IMR-90 (cell line): ENCODE measurements around the gene PRKAR1B. TPM values are rescaled to one million over a fixed set of nuclear protein-coding genes. Genes with fewer than 3 reads are reported as not detected.

Experiments
- ATAC-seq: fragments of 200-7000 bp; cut with Tn5 transposase; 2 replicates; pipeline ENCODE4 v1.9.1; 2020; ENCODE audit warnings: low read depth, mild to moderate bottlenecking, moderate library complexity
- BruUV-seq: library from RNA; stranded (reverse); fragments of 400-500 nt; replicated peaks from 2 replicates; lab custom pipeline; 2021; lab: Mats Ljungman, UMichigan
- CTCF ChIA-PET: fragments of 300-600 bp; formaldehyde crosslinking; extraction: SDS; loops from one replicate; lab custom pipeline; 2021; ENCODE audit warnings: antibody characterized with exemption; lab: Yijun Ruan, JAX
- POLR2A ChIA-PET: fragments of 300-600 bp; sonication (Branson Sonifier 250); formaldehyde crosslinking; loops from one replicate; lab custom pipeline; 2022; ENCODE audit warnings: antibody characterized with exemption; ENCODE audit not compliant: unreplicated experiment; lab: Charles Lee
- DNase-seq: peaks from one replicate; pipeline ENCODE4 v3.0.0; 2013
- H2AFZ ChIP-seq: replicated peaks from 2 replicates; pipeline ENCODE3; 2013; ENCODE audit warnings: low read length, mild to moderate bottlenecking; ENCODE audit not compliant: poor library complexity
- H2AK5ac ChIP-seq: 2 replicates; pipeline ENCODE4 v1.6.1; 2013; ENCODE audit warnings: low read depth, low read length, inconsistent platforms
- H2AK9ac ChIP-seq: replicated peaks from 2 replicates; pipeline ENCODE3; 2013; ENCODE audit warnings: mild to moderate bottlenecking, low read depth, low read length, moderate library complexity; ENCODE audit not compliant: poor library complexity
- H2BK120ac ChIP-seq: 2 replicates; pipeline ENCODE4 v1.6.1; 2013; ENCODE audit warnings: low read depth, low read length, inconsistent platforms
- H2BK15ac ChIP-seq: 3 replicates; pipeline ENCODE4 v1.6.1; 2013; ENCODE audit warnings: low read depth, low read length, inconsistent platforms
- H2BK20ac ChIP-seq: 2 replicates; pipeline ENCODE4 v1.6.1; 2013; ENCODE audit warnings: low read depth, mild to moderate bottlenecking, inconsistent platforms, low read length, moderate library complexity
- H2BK5ac ChIP-seq: 2 replicates; pipeline ENCODE4 v1.6.1; 2013; ENCODE audit warnings: mild to moderate bottlenecking, low read depth, low read length, inconsistent platforms; ENCODE audit not compliant: poor library complexity, severe bottlenecking
- H3K14ac ChIP-seq: replicated peaks from 2 replicates; pipeline ENCODE4 v1.6.1; 2013; ENCODE audit warnings: low read depth, low read length, inconsistent platforms
- H3K18ac ChIP-seq: 2 replicates; pipeline ENCODE4 v1.6.1; 2013; ENCODE audit warnings: low read depth, low read length, control low read depth
- H3K23ac ChIP-seq: 2 replicates; pipeline ENCODE4 v1.6.1; 2013; ENCODE audit warnings: low read depth, low read length, inconsistent platforms
- H3K27ac ChIP-seq: 2 replicates; pipeline ENCODE4 v1.5.1; 2013; ENCODE audit warnings: mild to moderate bottlenecking, control low read depth, low read length; ENCODE audit not compliant: insufficient read depth
- H3K27me3 ChIP-seq: 2 replicates; pipeline ENCODE4 v1.6.1; 2013; ENCODE audit warnings: low read length; ENCODE audit not compliant: control insufficient read depth, insufficient read depth
- H3K36me3 ChIP-seq: 2 replicates; pipeline ENCODE4 v1.6.1; 2013; ENCODE audit warnings: low read length, mixed read lengths; ENCODE audit not compliant: control insufficient read depth, insufficient read depth
- H3K4ac ChIP-seq: 2 replicates; pipeline ENCODE4 v1.6.1; 2013; ENCODE audit warnings: low read depth, low read length, inconsistent platforms
- H3K4me1 ChIP-seq: 2 replicates; pipeline ENCODE4 v1.6.1; 2013; ENCODE audit warnings: low read length, mixed read lengths; ENCODE audit not compliant: control insufficient read depth, insufficient read depth
- H3K4me2 ChIP-seq: 2 replicates; pipeline ENCODE4 v1.6.1; 2013; ENCODE audit warnings: low read depth, mild to moderate bottlenecking, control low read depth, low read length, moderate library complexity
- H3K4me3 ChIP-seq: 2 replicates; pipeline ENCODE4 v1.5.1; 2013; ENCODE audit warnings: low read depth, mild to moderate bottlenecking, control low read depth, low read length, moderate library complexity; ENCODE audit not compliant: insufficient read depth
- H3K56ac ChIP-seq: 2 replicates; pipeline ENCODE4 v1.6.1; 2013; ENCODE audit warnings: low read length, inconsistent platforms; ENCODE audit not compliant: insufficient read depth; ENCODE audit errors: extremely low read depth
- H3K79me1 ChIP-seq, 2 experiments: 2 replicates each; pipeline ENCODE4 v1.6.1; 2013; ENCODE audit warnings: low read length in 2 of 2, inconsistent platforms in 1 of 2, low read depth in 1 of 2
- H3K9ac ChIP-seq: 2 replicates; pipeline ENCODE4 v1.6.1; 2013; ENCODE audit warnings: low read depth, low read length, control low read depth
- H3K9me1 ChIP-seq: 2 replicates; pipeline ENCODE4 v1.6.1; 2013; ENCODE audit warnings: low read length, inconsistent platforms; ENCODE audit not compliant: insufficient read depth
- H3K9me3 ChIP-seq: 2 replicates; pipeline ENCODE4 v1.6.1; 2013; ENCODE audit warnings: low read length; ENCODE audit not compliant: control insufficient read depth, insufficient read depth
- H4K20me1 ChIP-seq: 2 replicates; pipeline ENCODE4 v1.6.1; 2013; ENCODE audit warnings: low read length, inconsistent platforms; ENCODE audit not compliant: insufficient read depth
- H4K5ac ChIP-seq: 2 replicates; pipeline ENCODE4 v1.6.1; 2013; ENCODE audit warnings: mild to moderate bottlenecking, low read depth, low read length, control low read depth
- H4K8ac ChIP-seq, 2 experiments: 2 replicates each; pipeline ENCODE4 v1.6.1; 2013; ENCODE audit warnings: low read depth in 2 of 2, low read length in 2 of 2, control low read depth in 1 of 2, inconsistent platforms in 1 of 2
- H4K91ac ChIP-seq: 2 replicates; pipeline ENCODE4 v1.6.1; 2013; ENCODE audit warnings: low read depth, low read length, inconsistent platforms; ENCODE audit not compliant: insufficient read depth
- MAZ ChIP-seq: IDR thresholded peaks from 2 replicates; pipeline ENCODE4 v1.6.1; 2012; ENCODE audit warnings: low read depth, mild to moderate bottlenecking, low read length, improper control_type of control experiment, moderate library complexity, borderline replicate concordance
- MXI1 ChIP-seq: IDR thresholded peaks from 2 replicates; pipeline ENCODE4 v1.6.1; 2012; ENCODE audit warnings: low read depth, mild to moderate bottlenecking, low read length, moderate library complexity, borderline replicate concordance
- POLR2A ChIP-seq: IDR thresholded peaks from 2 replicates; pipeline ENCODE4 v1.6.1; 2012; ENCODE audit warnings: mild to moderate bottlenecking, low read depth, low read length
- RFX5 ChIP-seq: IDR thresholded peaks from 2 replicates; pipeline ENCODE4 v1.8.0; 2012; ENCODE audit warnings: low read depth, mild to moderate bottlenecking, low read length, moderate library complexity
- USF2 ChIP-seq: fragments of 150-350 bp; IDR thresholded peaks from 2 replicates; pipeline ENCODE4 v1.6.1; 2017; ENCODE audit warnings: mild to moderate bottlenecking, antibody characterized with exemption, low read length, low read depth
- WGBS, 2 experiments: methylation state at CpG; one replicate each; pipeline versions ENCODE4 v1.1.5 to v1.1.7; 2013; ENCODE audit warnings: missing lambda C conversion rate in 2 of 2; ENCODE audit not compliant: insufficient read length in 1 of 2; ENCODE audit errors: extremely low coverage in 2 of 2; 5-methylcytosine and 5-hydroxymethylcytosine counted together
- dilution Hi-C: fragments of 300-500 bp; cut with HindIII; formaldehyde crosslinking; loops from one replicate; pipeline ENCODE4 v1.14.3; 2018; ENCODE audit warnings: low sequenced_read_pairs; ENCODE audit not compliant: unreplicated experiment
- in situ Hi-C: fragments of 300-500 bp; cut with MboI; formaldehyde crosslinking; loops from 3 replicates; pipeline ENCODE4 v1.14.3; 2019; ENCODE audit warnings: low sequenced_read_pairs, inconsistent platforms, mixed read lengths
- intact Hi-C: fragments of 100-400 bp; cut with micrococcal nuclease; formaldehyde crosslinking; loops from 2 replicates; pipeline ENCODE4 v1.10.0; 2022
- polyA plus RNA-seq, 3 experiments: library from polyadenylated mRNA; depleted of rRNA; stranded (reverse); fragments of >200 nt; gene quantifications; 2 replicates each; pipeline ENCODE4 v1.2.3, GENCODE V29; 2012; ENCODE audit warnings: low replicate concordance in 1 of 3
- total RNA-seq: library from RNA; depleted of rRNA; stranded (reverse); fragments of >200 nt; gene quantifications from 2 replicates; pipeline ENCODE4 v1.2.3, GENCODE V29; 2012
- TF ChIP-seq, protein P1 (sequence below): fragments of 150-350 bp; IDR thresholded peaks from 2 replicates; pipeline ENCODE4 v1.6.1; 2016; ENCODE audit warnings: low read depth, mild to moderate bottlenecking, low read length, moderate library complexity, borderline replicate concordance
- TF ChIP-seq, protein P2 (sequence below): conservative IDR thresholded peaks from 2 replicates; pipeline ENCODE4 v1.5.1; 2012; ENCODE audit warnings: mild to moderate bottlenecking, low read depth, low read length, improper control_type of control experiment

The PRKAR1B gene
- total and polyA plus RNA-seq, 2 of the 4 experiments (the other 2 are of a cell fraction), result 15.2 to 20.2 TPM

DNA sequence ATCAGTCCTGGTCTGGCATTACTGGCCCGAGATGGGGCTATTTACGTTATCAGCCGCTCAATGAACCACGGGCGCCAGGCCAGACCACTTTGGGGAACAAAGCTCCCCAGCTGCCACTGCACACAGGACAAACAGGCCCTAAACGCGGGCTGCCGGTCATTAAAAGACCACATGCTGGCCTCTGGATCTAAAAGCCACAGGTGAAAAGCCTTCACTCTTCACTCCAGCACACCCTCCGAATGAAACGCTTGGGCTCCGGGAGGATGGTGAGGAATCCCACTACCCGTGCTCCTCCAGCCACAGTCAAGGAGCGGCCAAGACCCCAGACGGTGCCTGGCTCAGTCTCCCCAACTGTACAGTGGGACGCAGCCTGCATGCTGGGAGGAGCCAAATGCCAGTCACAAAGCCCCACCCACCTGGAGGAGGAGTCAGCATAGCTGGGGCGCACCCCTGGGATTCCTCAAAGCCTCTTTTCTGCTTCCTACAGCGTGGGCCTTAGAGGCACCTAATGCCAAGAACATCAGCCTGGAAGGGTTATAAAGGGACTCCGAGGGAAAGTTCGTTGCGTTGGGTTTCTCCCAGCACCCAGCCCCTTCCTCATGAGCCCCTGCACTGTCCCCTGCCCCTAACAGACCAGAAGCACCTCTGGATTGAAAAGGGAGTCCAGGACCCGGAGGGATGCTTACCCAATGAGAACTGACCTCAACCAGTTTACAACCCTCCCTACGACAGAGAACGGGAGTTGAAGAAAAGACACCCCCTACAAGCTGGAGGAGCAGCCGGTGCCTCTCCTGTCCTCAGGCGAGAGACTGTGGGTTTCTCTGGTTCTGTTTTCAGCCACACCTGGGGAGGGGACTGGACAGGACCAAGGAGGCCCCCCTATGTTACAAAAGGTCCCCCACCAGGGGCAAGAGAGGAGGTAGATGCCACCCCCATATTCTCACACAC, 212.2 kb downstream of the PRKAR1B start (continued):
- TF ChIP-seq USF2, result no peak

DNA sequence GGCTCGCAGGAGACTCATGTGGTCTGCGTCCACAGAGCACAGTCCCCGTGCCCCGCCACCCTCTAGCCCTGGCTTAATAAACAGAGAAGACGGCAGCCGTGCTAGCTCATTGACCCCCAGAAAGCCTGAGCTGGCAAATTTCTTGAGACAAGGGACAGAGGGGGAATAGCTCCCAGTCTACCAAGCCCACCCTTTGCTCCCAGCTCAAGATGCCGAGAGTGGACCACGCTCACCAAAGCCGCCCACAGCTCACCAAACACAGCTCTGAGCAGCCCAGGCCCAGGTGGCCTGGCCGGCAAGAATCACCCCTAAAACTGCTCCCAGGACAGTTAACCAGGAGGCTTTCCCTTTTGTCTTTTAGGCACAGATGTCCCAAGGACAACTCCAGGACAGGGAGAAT, 212.8 kb downstream of the PRKAR1B start:
- H3K23ac ChIP-seq, result 0 out of 2 replicates have a peak overlapping the region, but pooled peaks have one; percentile 21
- peak overlapping the region; percentile 27 for H2BK20ac ChIP-seq
- POLR2A ChIA-PET, result no interaction called here
- in situ Hi-C loops, result no loop called here
- H3K27me3 ChIP-seq, result no peaks in the 10 kb centered on the region
- no TSS peak for BruUV-seq
- no peak overlapping the region for H3K4me2 ChIP-seq
- H3K9ac ChIP-seq, result no peak overlapping the region
- H4K8ac ChIP-seq, result peak overlapping the region; percentile 82 to 87; a peak in 3 of 4 replicates
- H2BK15ac ChIP-seq, result peak overlapping the region; percentile 63; the same call in 1 of the 3 replicates
- dilution Hi-C loops, result no loop called here
- H3K4me1 ChIP-seq, result peaks cover 4% of the 10 kb centered on the region
- H3K9me1 ChIP-seq, result peaks cover 6% of the 10 kb centered on the region; the same call in 1 of the 2 replicates
- 0 out of 2 replicates have a peak, but pooled peaks cover 1% of the 10 kb centered on the region for H3K36me3 ChIP-seq
- peak overlapping the region; percentile 70; the same call in 1 of the 2 replicates for H4K91ac ChIP-seq
- H3K79me1 ChIP-seq, result peaks cover 0 to 32% of the 10 kb centered on the region in 2 experiments; a peak in 3 of 4 replicates
- H4K5ac ChIP-seq, result no peak overlapping the region
- TF ChIP-seq POLR2A (no peak), RFX5 (no peak), MXI1 (no peak), USF2 (no peak), MAZ (no peak)
- TF ChIP-seq, protein P1, sequence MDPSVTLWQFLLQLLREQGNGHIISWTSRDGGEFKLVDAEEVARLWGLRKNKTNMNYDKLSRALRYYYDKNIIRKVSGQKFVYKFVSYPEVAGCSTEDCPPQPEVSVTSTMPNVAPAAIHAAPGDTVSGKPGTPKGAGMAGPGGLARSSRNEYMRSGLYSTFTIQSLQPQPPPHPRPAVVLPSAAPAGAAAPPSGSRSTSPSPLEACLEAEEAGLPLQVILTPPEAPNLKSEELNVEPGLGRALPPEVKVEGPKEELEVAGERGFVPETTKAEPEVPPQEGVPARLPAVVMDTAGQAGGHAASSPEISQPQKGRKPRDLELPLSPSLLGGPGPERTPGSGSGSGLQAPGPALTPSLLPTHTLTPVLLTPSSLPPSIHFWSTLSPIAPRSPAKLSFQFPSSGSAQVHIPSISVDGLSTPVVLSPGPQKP, result no peak
- TF ChIP-seq, protein P2, sequence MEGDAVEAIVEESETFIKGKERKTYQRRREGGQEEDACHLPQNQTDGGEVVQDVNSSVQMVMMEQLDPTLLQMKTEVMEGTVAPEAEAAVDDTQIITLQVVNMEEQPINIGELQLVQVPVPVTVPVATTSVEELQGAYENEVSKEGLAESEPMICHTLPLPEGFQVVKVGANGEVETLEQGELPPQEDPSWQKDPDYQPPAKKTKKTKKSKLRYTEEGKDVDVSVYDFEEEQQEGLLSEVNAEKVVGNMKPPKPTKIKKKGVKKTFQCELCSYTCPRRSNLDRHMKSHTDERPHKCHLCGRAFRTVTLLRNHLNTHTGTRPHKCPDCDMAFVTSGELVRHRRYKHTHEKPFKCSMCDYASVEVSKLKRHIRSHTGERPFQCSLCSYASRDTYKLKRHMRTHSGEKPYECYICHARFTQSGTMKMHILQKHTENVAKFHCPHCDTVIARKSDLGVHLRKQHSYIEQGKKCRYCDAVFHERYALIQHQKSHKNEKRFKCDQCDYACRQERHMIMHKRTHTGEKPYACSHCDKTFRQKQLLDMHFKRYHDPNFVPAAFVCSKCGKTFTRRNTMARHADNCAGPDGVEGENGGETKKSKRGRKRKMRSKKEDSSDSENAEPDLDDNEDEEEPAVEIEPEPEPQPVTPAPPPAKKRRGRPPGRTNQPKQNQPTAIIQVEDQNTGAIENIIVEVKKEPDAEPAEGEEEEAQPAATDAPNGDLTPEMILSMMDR, result no peak
- ATAC-seq, result no peak
- no peak for DNase-seq
- no peak overlapping the region for H3K4me3 ChIP-seq
- H2AK9ac ChIP-seq, result peak overlapping the region; percentile 88
- no peak overlapping the region for H3K56ac ChIP-seq
- no peaks in the 10 kb centered on the region; the same call in 1 of the 2 replicates for H4K20me1 ChIP-seq
- peak overlapping the region; percentile 22 for H2BK5ac ChIP-seq
- intact Hi-C loops, result loop anchor here (10.0 kb wide), 1 partner anchor 361 kb away; the partner anchor contains the start of gene GET4
- CTCF ChIA-PET, result no interaction called here
- peak overlapping the region; percentile 11; the same call in 1 of the 2 replicates for H2BK120ac ChIP-seq
- H2AK5ac ChIP-seq, result peak overlapping the region; percentile 74; the same call in 1 of the 2 replicates
- H3K4ac ChIP-seq, result peak overlapping the region; percentile 70
- no peak overlapping the region for H3K27ac ChIP-seq
- H3K18ac ChIP-seq, result no peak overlapping the region
- peak overlapping the region; percentile 34; the same call in 1 of the 2 replicates for H3K14ac ChIP-seq
- 93% methylated on average over 6 of the region's 10 CpGs; no CpG with 5 or more reads in 1 of the 2 experiments for WGBS, 2 experiments
- peak overlapping the region; percentile 50 for H2AFZ ChIP-seq
- H3K9me3 ChIP-seq, result no peaks in the 10 kb centered on the region
